Ovary (tissue), 9 donors: Measurements from ENCODE around the gene DEAF1. TPM values are rescaled to one million over a fixed set of nuclear protein-coding genes. Genes with fewer than 3 reads are reported as not detected.

Experiments
- DNase-seq, 5 donors: peaks; one replicate each; pipeline ENCODE4 v3.0.0-alpha.2; 2019 to 2020
- H3K27ac ChIP-seq, 2 donors: fragments of 200-600 bp; one replicate each; pipeline versions ENCODE4 v1.5.1 to v1.8.0; 2019 to 2022
- H3K27me3 ChIP-seq: fragments of 200-600 bp; one replicate; pipeline ENCODE4 v1.8.0; 2022
- H3K36me3 ChIP-seq: fragments of 200-600 bp; sonication (generic); one replicate; pipeline ENCODE4 v1.5.1; 2019
- H3K4me1 ChIP-seq: one replicate; pipeline ENCODE4 v1.8.1; 2013; ENCODE audit warnings: mild to moderate bottlenecking, moderate library complexity; ENCODE audit not compliant: insufficient read depth
- H3K4me3 ChIP-seq: fragments of 200-600 bp; sonication (generic); one replicate; pipeline ENCODE4 v1.5.1; 2017
- H3K9me3 ChIP-seq, 2 donors: fragments of 200-600 bp in 1 of 2; sonication (generic) in 1 of 2; one replicate each; pipeline versions ENCODE4 v1.5.1 to v1.8.1; 2013 to 2019; ENCODE audit warnings: mild to moderate bottlenecking in 1 of 2, moderate library complexity in 1 of 2
- CTCF ChIP-seq, 3 donors: fragments of 450-650 bp in 2 of 3; fragments of 200-600 bp in 1 of 3; IDR thresholded peaks; one replicate each; pipeline versions ENCODE4 v1.5.1 to v1.8.0; 2016 to 2022; ENCODE audit warnings: antibody characterized with exemption in 3 of 3, mild to moderate bottlenecking in 1 of 3
- EP300 ChIP-seq: sonication (generic); formaldehyde crosslinking; IDR thresholded peaks from one replicate; pipeline ENCODE4 v1.6.1; 2017; ENCODE audit warnings: antibody characterized with exemption
- POLR2A ChIP-seq: fragments of 450-650 bp; IDR thresholded peaks from one replicate; pipeline ENCODE4 v1.6.1; 2017; ENCODE audit warnings: antibody characterized with exemption, mild to moderate bottlenecking, moderate library complexity
- WGBS, 3 donors: extraction: QIAGEN DNeasy Blood & Tissue Kit in 1 of 3; methylation state at CpG; one replicate each; pipeline versions ENCODE4 v1.1.5 to v1.1.7; 2013 to 2017; 5-methylcytosine and 5-hydroxymethylcytosine counted together
- intact Hi-C, 4 donors: fragments of 100-400 bp; cut with DNase I; formaldehyde crosslinking; loops; one replicate each; pipeline versions ENCODE4 v1.11.0 to v1.15.1; 2022 to 2023
- polyA plus RNA-seq, 2 donors: library from polyadenylated mRNA; stranded (reverse); fragments of 200-250 nt in 1 of 2; fragments of 350-450 nt in 1 of 2; fragmentation: Illumina TruSeq in 1 of 2; extraction: RNeasy Lipid Tissue Mini Kit (QIAGEN cat#74804) in 1 of 2; gene quantifications; one replicate each; pipeline ENCODE4 v1.2.3, GENCODE V29; 2013 to 2014
- total RNA-seq, 7 donors: library from RNA; depleted of rRNA in 2 of 7; stranded (reverse); fragments of >200 nt in 2 of 7; fragmentation: NEBNext Ultra II Directional in 3 of 7; extraction: Animal tissue kit (Norgen Biotek cat#: 25700) in 3 of 7; gene quantifications; one replicate each; pipeline versions ENCODE4 v1.1.0 to v1.2.4, GENCODE V29; 2016 to 2023
- donor health status: DM: no; HTN: no; CAD: no; lungs with moderate emphysema.
- donor health status: DM: no; HTN: no; CAD: no.
- donor health status: Bipolar disorder and iron deficiency.
- donor health status: DM: yes; HTN: yes; CAD: no.
- donor health status: DM: no; HTN: no; CAD: no.
- donor health status: DM: yes; HTN: yes; CAD: no.

Gene DEAF1
- total and polyA plus RNA-seq, 9 donors: 10.2 to 43.4 (median 28.6) TPM

DNA sequence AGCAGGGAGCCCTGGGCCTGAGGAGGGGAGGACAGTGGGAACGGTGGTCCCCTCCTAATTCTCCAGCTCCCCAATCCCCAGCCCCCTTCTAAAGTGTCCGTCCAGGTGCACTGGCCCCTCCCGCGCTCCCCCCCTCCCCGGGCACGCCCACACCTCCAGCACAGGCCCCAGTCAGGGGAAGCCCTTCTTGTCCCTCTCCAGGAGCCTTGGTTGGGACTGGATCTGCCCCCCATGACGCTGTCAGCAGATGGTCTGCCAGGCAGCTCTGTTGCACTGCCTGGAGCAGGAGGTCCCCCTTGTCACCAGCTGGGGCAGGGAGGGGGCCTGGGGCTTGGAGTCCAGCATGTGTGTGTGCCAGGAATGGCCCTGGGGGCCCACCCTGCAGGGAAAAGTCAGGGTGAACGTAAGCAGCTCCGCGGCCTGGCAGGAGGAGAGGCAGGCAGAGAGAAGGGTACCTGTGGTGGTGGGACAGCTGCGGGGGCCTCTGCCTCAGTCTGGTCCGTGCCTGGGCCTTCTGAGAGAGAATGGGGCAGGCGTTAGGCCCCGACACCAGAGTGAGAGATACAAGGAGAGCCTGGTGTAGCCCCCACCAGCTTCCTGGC, 80.9 kb downstream of the DEAF1 start:
- peak in 3 of 5 donors; percentile 23 to 49 (median 40) for DNase-seq
- TF ChIP-seq EP300 (no peak), CTCF (IDR thresholded peaks at IDR 0.05) (no peak), POLR2A (no peak)
- H3K27ac ChIP-seq: peak overlapping the region; percentile 8 to 80
- peaks cover 8% of the 10 kb centered on the region for H3K4me1 ChIP-seq
- no peaks in the 10 kb centered on the region for H3K36me3 ChIP-seq
- intact Hi-C loops: loop anchor here in 1 of 4 donors (10.0 kb wide), 1 partner anchor 61 kb away; no protein-coding TSS in a partner anchor
- H3K9me3 ChIP-seq: no peaks in the 10 kb centered on the region
- H3K4me3 ChIP-seq: no peak overlapping the region
- H3K27me3 ChIP-seq: no peaks in the 10 kb centered on the region
- WGBS, 3 donors: 66 to 78% (median 68%) methylated on average over 14 of the region's 14 CpGs

DNA sequence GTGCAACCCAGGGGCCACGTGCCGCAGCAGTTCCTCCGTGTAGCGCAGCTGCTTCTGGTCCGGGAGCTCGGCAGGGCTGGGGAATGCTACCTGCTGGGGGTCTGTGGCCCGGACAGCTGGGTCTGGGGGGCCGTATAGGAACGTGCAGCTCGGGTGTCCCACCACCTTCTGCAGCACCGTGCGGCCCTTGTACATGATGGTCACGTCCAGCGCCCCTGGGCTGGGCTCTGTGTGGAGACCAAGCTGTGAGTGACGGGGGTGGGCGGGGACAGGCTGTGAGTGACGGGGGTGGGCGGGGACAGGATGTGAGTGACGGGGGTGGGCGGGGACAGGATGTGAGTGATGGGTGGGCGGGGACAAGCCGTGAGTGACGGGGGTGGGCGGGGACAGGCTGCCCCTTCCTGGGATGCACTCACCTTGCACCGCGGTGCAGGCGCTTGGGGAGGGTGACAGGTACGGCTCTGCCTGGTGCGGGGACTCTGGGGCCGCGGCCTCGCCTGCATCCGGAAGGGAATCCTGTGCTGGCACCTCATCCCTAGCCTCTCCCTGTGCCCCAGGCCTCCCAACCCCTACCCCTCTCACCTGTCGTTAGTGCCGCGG, 81.6 kb downstream of the DEAF1 start:
- Histone ChIP-seq H3K9me3 (no peaks in the 10 kb centered on the region), H3K27me3 (no peaks in the 10 kb centered on the region), H3K4me3 (no peak overlapping the region), H3K4me1 (peaks cover 8% of the 10 kb centered on the region), H3K36me3 (no peaks in the 10 kb centered on the region), H3K27ac (no peak overlapping the region)
- intact Hi-C loops: loop anchor here in 1 of 4 donors (10.0 kb wide), 1 partner anchor 61 kb away; no protein-coding TSS in a partner anchor
- 71 to 77% (median 72%) methylated on average over 24 to 36 of the region's 36 CpGs for WGBS, 3 donors
- TF ChIP-seq POLR2A (no peak), CTCF (IDR thresholded peaks at IDR 0.05) (no peak), EP300 (no peak)
- peak in 3 of 5 donors; percentile 36 to 59 (median 58) for DNase-seq

- DNase-seq: no peak
- Histone ChIP-seq H3K27ac (no peak overlapping the region), H3K4me1 (peaks cover 8% of the 10 kb centered on the region), H3K9me3 (no peaks in the 10 kb centered on the region), H3K27me3 (no peaks in the 10 kb centered on the region), H3K4me3 (no peak overlapping the region), H3K36me3 (no peaks in the 10 kb centered on the region)
- intact Hi-C loops: loop anchor here in 1 of 4 donors (10.0 kb wide), 1 partner anchor 62 kb away; no protein-coding TSS in a partner anchor
- no peak for TF ChIP-seq EP300
- no peak for TF ChIP-seq POLR2A
- no peak for TF ChIP-seq CTCF (IDR thresholded peaks at IDR 0.05)
- 87 to 92% (median 89%) methylated on average over 10 of the region's 10 CpGs for whole genome bisulfite sequencing, 3 donors
These were observed 82.1 kb downstream of the DEAF1 start for GRCh38 chr11:612961-613300.

DNA sequence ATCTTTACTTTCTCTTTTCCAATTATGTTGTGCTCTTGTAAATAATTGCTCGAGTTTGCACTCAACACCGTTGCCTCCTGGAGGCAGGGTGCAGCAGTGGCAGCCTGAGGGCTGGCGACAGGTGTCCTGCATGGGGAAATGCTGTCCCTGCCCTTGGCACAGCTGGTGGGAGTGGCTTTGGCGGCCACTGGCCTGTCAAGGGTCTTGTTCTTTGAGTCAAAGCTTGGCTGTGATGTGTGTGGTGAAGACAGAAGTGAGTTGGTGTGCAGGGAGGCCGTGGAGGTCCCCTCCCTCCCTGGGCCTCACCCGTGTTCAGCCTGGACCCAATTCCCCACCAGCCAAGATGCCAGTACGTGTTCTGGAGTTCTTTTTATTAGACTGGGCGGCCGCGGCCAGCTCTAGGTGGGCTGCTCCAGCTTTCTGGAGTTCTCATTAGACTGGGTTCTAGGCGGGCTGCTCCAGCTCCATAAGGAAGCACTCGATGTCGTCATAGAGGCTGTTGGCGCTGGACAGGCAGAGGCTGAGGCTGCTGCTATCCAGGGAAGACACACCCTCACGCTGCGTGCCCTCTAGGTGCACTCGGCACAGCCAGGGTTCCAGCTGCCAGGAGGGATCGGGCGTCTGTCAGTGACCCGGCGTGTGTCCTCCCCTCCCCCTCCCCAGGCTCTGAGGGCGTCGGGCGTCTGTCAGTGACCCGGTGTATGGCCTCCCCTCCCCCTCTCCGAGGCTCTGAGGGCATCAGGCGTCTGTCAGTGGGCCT, 82.6 kb downstream of the DEAF1 start:
- Histone ChIP-seq H3K4me1 (peaks cover 8% of the 10 kb centered on the region), H3K4me3 (no peak overlapping the region), H3K27me3 (no peaks in the 10 kb centered on the region), H3K36me3 (no peaks in the 10 kb centered on the region), H3K9me3 (no peaks in the 10 kb centered on the region), H3K27ac (no peak overlapping the region)
- DNase-seq: peak in 2 of 5 donors; percentile 44 to 47
- WGBS, 3 donors: 69 to 75% (median 71%) methylated on average over 27 of the region's 27 CpGs
- intact Hi-C loops: loop anchor here in 1 of 4 donors (10.0 kb wide), 1 partner anchor 62 kb away; no protein-coding TSS in a partner anchor
- TF ChIP-seq POLR2A (no peak), CTCF (IDR thresholded peaks at IDR 0.05) (no peak), EP300 (no peak)
